ENCODE results near the gene IFT43.
A peak's percentile ranks its signal among the peaks of the same experiment; 100 is the strongest.
"Not testable (repeated sequence)": the region's sequence is repeated elsewhere in the genome, so short reads cannot be mapped to it uniquely, and the experiment has no call there.

Gene IFT43

DNA sequence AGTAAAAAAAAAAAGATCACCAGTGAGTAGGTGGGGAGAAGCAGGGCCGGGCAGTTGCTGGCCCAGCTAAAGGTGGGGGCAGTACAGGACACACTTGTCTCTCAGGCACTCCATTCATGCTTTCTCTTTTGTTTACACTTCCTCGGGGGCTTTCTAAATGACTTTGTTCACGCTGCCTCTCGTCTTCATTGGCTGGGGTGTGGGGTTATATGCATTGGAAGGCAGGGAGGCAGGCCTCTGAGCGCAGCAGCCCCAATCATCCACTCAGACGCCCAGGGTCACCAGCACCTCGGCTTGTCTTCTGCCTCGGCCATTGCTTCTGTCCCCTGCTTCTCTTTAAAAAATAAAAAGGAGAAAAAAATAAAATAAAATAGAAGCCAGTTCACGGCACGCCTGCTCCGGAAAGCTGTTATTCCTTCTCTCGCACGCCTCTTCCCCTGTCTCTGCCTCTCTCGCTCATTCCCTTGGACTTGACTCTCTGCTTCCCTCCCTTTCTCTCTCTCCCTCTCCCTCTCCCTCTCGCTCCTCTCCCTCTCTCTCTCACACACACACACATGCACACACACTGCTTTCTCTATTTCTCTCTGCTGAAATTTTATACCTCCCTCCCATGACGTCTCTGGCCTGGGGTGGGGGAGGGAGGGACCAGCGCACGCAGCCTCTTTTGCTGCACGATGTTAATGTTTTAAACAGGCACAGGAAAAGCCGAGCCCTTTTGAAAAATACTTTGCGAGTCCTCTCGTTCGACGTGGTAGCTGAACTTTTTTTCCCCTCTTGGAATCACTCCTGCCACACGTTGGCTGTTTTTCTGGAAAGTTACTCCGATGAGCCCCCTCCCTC, 3.9 kb upstream of the IFT43 start, which contains the start of gene TGFB3:
Gene TGFB3, minus strand, starts transcription at position 570 of the 840 bp plus-strand sequence. CDS start 1,102 bp downstream, outside the sequence.
- DNase-seq = peak; percentile 34 to 36

DNA sequence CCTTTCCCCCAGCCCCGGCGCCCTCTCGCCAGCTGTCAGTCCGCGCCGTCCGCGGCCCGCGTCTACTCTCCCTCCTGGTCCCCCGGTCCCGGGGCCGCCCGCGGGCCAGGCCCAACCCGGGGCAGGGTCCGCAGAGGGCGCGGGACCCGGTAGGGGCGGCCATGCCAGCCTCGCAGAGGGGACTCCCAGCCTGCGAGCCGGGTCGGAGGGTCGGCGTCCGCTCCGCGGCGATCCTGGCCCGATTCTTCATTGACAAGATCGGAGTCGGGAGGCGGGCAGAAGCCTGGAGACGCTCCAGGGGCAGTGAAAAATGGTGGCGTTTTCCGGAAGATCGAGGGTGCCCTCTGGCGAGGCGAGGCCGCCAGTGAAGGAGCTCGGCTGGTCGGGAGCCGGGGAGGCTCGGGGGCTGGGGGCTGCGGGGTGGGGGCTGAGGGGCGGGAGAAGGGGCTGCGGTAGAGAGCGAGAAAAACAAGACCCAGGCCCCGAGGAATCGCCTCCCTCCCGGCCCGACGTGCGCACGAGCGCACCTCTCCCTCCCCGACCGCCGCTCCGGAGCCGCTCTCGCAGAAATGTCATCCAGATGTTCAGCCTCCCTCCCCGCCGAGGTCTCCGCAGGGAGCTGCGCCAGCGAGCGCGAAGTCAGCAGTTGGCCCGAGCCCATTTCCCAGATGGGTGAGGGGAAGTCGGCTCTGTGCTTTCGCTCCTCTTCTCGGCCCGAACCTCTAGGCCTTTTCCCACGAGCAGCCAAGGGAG, 3.1 kb upstream of the IFT43 start:
- peak; percentile 58 to 83 for DNase-seq

DNA sequence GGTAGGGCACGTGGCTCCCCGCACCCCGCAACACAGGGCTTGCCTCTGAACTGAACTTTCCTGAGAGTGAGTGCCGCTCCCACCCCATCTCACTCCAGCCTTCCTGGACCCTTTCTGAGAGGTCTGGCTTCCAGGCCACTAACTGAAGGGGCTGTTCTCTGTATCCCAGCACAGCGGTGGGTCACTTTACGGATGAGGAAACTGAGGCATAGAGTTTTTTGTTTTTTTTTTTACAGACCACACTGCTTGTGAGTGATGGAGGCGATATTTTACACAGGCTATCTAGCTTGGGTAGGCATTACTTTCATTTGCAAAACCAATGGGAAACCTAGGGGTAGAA, 2.6 kb upstream of the IFT43 start:
- DNase-seq = no peak

- DNase-seq = no peak
Observed at GRCh38 chr14:75984674-75985073, 889 bp upstream of the IFT43 start.

DNA sequence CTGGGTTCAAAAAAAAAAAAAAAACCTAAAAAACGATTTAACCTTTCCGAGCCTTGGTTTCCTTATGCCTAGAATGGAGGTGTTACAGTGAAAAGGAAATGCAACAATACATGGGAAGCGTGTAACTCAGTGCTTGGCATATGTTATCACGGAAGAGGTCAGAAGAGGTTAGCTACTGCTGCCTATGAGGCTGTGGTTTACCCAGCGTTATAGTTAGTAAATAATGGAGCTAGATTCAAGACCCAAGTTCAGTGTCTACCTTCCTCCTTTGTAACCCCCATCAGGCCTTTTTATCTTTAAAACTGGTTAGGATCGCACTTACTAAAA, 839 bp downstream of the IFT43 start:
- no peak for DNase-seq

DNA sequence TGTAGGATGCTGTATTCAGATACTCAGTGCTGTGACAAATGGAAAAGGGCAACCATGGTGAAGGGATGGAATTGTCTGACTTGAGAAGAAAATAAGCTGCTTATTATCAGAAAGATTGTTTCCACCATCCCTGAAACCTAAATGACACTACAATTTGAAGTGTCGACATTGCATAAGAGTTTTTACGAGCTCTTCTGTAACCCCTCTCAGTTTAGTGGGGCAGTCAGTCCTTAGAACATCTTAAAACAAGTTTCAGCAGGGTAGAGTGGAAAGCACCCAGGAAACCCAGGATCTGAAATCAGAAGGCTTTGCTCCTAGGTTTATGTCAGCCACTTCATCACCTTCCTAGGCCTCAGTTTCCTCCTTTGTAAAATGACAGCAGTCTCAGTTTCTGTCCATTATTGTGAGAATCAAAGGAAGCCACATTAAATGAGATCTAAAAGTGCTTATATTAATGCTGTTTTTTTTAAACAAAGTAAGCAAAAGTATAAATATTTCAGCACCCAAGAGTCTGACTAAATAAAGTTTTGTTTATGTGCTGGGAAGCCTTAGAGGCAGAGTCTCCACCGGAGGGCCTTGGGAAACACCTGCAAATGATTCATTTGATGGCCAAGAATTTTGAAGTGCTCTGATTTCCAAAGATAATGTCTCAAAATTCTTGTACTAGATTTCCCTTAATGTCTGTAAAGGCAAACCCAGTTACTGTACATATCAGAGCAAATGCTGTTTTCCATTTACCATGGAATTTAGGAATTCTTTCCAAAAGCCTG, 1.8 kb downstream of the IFT43 start:
- no peak for DNase-seq

GRCh38 chr14:75989134-75989533, 3.6 kb downstream of the IFT43 start:
- no peak for DNase-seq

GRCh38 chr14:75990297-75990696, 4.7 kb downstream of the IFT43 start:
- no peak for DNase-seq

DNA sequence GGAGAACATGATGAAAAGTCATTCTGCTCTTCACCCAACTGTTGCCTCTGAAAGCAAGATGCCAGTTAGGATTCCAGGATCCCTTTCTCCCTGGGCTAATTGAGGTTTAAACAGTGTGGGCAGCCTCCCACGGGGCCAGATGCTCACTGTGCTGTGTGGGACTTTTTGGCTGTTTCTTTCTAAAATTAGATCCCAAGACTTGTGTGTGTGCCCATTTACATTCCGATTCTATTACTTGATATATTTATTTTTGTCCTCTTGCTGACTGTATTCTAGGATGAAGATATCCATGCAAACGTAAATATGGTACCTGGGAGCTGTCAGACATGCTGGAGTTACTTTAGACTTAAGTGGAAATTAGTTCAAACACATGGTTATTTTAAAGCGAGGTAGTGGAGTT, 6.2 kb downstream of the IFT43 start:
- DNase-seq = no peak

DNA sequence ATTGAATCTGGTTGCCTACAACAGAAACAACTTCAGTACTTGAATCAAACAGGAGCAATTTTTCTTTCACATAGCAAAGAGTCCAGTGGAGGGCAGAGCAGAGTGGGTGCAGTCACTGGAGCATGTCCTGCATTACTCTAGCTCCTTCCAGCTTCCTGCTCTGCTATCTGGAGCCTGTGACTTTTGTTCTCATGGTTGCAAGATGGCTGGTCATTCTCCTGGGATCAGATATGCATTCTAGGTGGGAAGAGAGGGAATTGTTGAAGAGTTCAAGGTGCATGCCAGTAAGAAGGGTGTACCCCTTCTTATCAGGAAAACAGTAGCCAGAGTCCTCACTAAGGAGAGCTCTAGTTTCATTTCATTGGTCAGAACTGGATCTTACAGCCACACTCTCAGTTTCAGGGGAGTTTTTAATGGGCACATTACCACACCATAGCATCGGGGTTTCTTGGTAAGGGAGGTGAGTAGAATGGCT, 8.0 kb downstream of the IFT43 start:
- no peak for DNase-seq

DNA sequence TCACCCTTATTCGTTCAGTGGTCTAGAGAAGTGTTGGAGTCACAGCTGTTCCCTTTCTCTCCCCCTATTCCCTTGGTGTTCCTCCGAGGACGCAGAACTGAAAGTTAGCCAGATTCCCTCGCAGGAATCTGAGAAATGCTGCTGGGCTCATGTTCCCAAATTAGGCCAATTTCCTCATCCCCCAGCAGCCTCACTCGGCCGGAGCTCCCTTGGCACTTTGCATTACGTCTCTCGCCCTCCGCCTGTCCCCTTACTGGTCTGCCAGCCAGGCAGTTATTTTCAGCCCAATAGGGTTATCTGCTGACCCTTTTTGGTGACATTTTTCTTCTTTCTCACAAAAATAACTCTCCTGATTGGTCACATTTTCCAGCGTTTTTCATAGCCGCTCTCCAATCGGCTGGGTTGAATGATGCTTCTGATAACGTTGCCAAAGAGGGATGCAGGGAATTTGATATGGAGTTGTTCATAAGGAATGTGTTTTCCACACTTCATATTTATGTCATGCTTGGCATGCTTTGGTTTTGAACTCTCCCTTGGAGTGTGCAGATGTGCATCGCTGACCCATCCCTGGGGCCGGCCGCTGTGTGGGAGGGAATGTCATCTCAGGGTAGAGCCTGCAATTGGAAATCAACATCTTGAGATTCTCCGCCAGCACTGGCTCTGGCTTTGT, 9.9 kb downstream of the IFT43 start:
- no peak for DNase-seq

DNA sequence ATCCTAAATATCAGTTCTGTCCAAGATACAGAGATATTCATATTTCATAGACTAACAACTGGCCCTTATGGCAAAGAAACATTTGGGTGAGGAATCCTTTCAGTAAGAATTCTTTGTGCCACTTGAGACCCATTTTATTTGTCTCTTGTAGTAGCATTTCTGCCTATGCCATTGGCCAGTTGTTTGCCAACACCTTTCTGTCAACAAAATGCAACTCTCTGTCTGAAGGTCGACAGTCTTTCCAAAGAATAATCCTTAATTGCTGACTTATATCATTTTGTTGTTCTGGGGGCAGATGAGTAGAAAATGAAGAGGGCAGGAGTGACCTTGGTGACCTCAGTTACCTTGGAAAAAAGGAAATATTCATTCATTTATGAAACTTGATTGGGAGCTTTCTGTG, 10.9 kb downstream of the IFT43 start:
- DNase-seq = no peak

- no peak for DNase-seq
Observed at GRCh38 chr14:75999511-76000190, 14.1 kb downstream of the IFT43 start.

- DNase-seq = no peak
Observed at GRCh38 chr14:76002383-76002782, 16.8 kb downstream of the IFT43 start.

DNA sequence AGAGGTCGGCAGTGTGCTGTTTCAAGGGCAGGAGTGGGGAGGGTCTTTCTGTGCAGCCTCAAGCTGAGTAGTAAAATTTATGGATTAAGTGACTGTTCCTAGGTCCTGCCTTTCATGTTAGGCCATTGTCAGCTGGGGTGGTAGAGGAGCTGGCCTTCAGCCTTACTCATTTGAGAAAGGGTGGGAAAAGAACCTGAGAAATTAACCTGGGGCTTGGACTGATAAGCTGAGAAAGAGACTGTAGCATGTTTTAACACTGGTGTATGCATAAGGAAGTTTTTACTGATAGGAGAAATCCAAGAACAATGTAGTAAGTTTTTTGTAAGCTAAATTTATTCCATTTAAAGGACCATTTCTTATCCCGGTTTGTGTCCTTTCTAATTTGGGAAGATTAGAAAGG, 20.7 kb downstream of the IFT43 start:
- no peak for DNase-seq

DNA sequence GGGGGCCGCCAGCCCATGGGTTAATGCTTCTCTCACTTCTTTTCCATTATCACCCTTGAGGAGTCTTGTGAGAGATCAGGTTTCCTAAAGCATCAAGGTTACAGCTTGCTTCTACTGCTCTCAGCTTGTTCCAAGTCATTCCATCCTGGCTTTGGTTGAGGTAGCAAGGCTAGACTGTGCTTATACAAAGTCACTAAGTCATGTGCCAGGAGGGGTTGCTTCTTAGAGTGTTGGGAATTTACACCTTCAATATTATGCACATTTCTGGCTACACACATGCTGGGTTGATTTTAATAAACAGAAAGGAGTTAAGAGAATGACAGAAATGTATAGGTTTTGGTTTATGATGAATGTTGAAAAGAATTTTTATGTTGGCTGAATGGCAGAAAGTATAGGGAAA, 21.8 kb downstream of the IFT43 start:
- no peak for DNase-seq

GRCh38 chr14:76007852-76008251, 22.3 kb downstream of the IFT43 start:
- no peak for DNase-seq

DNA sequence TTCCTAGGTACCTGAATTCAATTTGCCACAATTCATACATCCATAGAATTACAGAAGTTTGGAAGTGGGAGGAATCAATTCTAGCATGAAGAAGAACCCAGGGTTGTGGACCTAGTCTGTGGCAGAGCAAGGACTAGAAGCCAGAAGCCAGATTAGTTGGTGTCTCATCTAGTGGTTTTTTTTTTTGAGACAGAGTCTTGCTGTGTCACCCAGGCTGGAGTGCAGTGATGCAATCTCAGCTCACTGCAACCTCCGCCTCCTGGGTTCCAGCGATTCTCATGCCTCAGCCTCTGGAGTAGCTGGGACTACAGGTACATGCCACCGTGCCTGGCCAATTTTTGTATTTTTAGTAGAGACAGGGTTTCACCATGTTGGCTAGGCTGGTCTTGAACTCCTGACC, 24.1 kb downstream of the IFT43 start:
- DNase-seq = not testable (repeated sequence)

GRCh38 chr14:76011930-76012329, 26.4 kb downstream of the IFT43 start:
- no peak for DNase-seq

GRCh38 chr14:76012354-76012753, 26.8 kb downstream of the IFT43 start:
- DNase-seq = no peak

DNA sequence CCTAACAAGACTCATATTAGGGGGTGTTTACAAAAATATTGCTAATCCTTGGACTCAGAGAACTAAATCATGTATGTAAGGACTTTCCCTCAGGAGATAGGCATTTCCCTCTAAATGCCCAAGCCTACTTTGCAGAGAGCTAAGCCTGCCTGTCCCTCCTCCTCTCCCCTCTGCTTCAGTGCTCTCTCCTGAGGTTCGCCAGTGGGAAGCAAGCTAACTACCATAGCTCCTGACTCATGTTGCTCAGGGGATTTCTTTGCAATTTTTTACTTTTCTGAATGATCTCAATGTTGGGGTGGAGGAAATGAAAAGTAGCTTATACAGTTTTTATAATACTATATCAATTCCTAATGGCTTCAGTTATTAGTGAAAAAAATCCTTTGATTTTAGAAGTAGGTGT, 29.6 kb downstream of the IFT43 start:
- DNase-seq = no peak

- no peak for DNase-seq
Observed at GRCh38 chr14:76015668-76016067, 30.1 kb downstream of the IFT43 start.
